HepG2 (cell line): ENCODE results near the gene ITIH3. TPM values are rescaled to one million over a fixed set of nuclear protein-coding genes. Genes with fewer than 3 reads are reported as not detected.

Experiments used
- ATF1 ChIP-seq: IDR thresholded peaks from 2 replicates; pipeline ENCODE4 v1.6.1; 2016; ENCODE audit warnings: mild to moderate bottlenecking, control low read depth
- CREM ChIP-seq, 2 experiments: sonication (generic) in 1 of 2; formaldehyde crosslinking in 1 of 2; IDR thresholded peaks; 2 replicates each; pipeline versions ENCODE4 v1.4.0 to v1.6.1; 2016 to 2020; ENCODE audit warnings: antibody characterized with exemption in 1 of 2, mild to moderate bottlenecking in 1 of 2, missing genetic modification reagents in 1 of 2
- FOXK1 ChIP-seq: sonication (generic); formaldehyde crosslinking; IDR thresholded peaks from 2 replicates; pipeline ENCODE4 v1.4.0; 2020; ENCODE audit warnings: low read depth, missing genetic modification reagents, borderline replicate concordance
- GLI4 ChIP-seq: sonication (generic); formaldehyde crosslinking; IDR thresholded peaks from 2 replicates; pipeline ENCODE4 v1.5.1; 2020; ENCODE audit warnings: missing genetic modification reagents, mild to moderate bottlenecking, moderate library complexity, borderline replicate concordance
- HDAC1 ChIP-seq: sonication (generic); formaldehyde crosslinking; IDR thresholded peaks from 2 replicates; pipeline ENCODE4 v1.5.1; 2020; ENCODE audit warnings: mild to moderate bottlenecking, missing genetic modification reagents
- HNF4G ChIP-seq, 2 experiments: sonication (generic) in 1 of 2; formaldehyde crosslinking in 1 of 2; IDR thresholded peaks; 2 replicates each; pipeline versions ENCODE4 v1.4.0 to v1.6.1; 2011 to 2020; ENCODE audit warnings: borderline replicate concordance in 2 of 2, low read depth in 2 of 2, mild to moderate bottlenecking in 2 of 2, low read length in 1 of 2, missing genetic modification reagents in 1 of 2, moderate library complexity in 1 of 2
- HOXA9 ChIP-seq: sonication (generic); formaldehyde crosslinking; IDR thresholded peaks from 2 replicates; pipeline ENCODE4 v1.8.1; 2022; ENCODE audit warnings: missing genetic modification reagents, mild to moderate bottlenecking, moderate library complexity, borderline replicate concordance
- KDM6A ChIP-seq: IDR thresholded peaks from 2 replicates; pipeline ENCODE4 v1.6.1; 2016; ENCODE audit warnings: low read depth
- MEIS2 ChIP-seq: sonication (generic); formaldehyde crosslinking; IDR thresholded peaks from 2 replicates; pipeline ENCODE4 v1.9.0; 2021; ENCODE audit warnings: mild to moderate bottlenecking, missing genetic modification reagents
- NR2F6 ChIP-seq, 2 experiments: IDR thresholded peaks; 2 replicates each; pipeline ENCODE4 v1.6.1; 2016; ENCODE audit warnings: antibody characterized with exemption in 1 of 2, mild to moderate bottlenecking in 1 of 2
- RARG ChIP-seq: sonication (generic); formaldehyde crosslinking; IDR thresholded peaks from 2 replicates; pipeline ENCODE4 v1.4.0; 2020; ENCODE audit warnings: low read depth, mild to moderate bottlenecking, missing genetic modification reagents
- RXRA ChIP-seq: sonication (generic); formaldehyde crosslinking; IDR thresholded peaks from 2 replicates; pipeline ENCODE4 v1.5.1; 2020; ENCODE audit warnings: missing genetic modification reagents
- SIN3A ChIP-seq: IDR thresholded peaks from 2 replicates; pipeline ENCODE4 v1.6.1; 2011; ENCODE audit warnings: low read depth, mild to moderate bottlenecking, control low read depth, low read length, borderline replicate concordance
- SMAD9 ChIP-seq: sonication (generic); formaldehyde crosslinking; IDR thresholded peaks from 2 replicates; pipeline ENCODE4 v1.5.1; 2020; ENCODE audit warnings: mild to moderate bottlenecking, missing genetic modification reagents
- ZKSCAN8 ChIP-seq: IDR thresholded peaks from 2 replicates; pipeline ENCODE4 v1.6.1; 2016; ENCODE audit warnings: borderline replicate concordance, missing genetic modification reagents, missing compliant biosample characterization
- ZMAT3 ChIP-seq: sonication (generic); formaldehyde crosslinking; conservative IDR thresholded peaks from 2 replicates; pipeline ENCODE4 v1.7.0; 2021; ENCODE audit warnings: missing genetic modification reagents
- ZNF143 ChIP-seq: sonication (generic); formaldehyde crosslinking; IDR thresholded peaks from 2 replicates; pipeline ENCODE4 v1.4.0; 2020; ENCODE audit warnings: missing genetic modification reagents
- ZNF180 ChIP-seq: sonication (generic); formaldehyde crosslinking; IDR thresholded peaks from 2 replicates; pipeline ENCODE4 v1.4.0; 2020; ENCODE audit warnings: low read depth, missing genetic modification reagents, borderline replicate concordance
- ZNF256 ChIP-seq: sonication (generic); formaldehyde crosslinking; conservative IDR thresholded peaks from 2 replicates; pipeline ENCODE4 v1.4.0; 2020; ENCODE audit warnings: missing genetic modification reagents
- ZNF333 ChIP-seq: sonication (generic); formaldehyde crosslinking; IDR thresholded peaks from 2 replicates; pipeline ENCODE4 v1.4.0; 2020; ENCODE audit warnings: mild to moderate bottlenecking, missing genetic modification reagents, borderline replicate concordance
- ZNF382 ChIP-seq: sonication (generic); formaldehyde crosslinking; IDR thresholded peaks from 2 replicates; pipeline ENCODE4 v1.5.0; 2020; ENCODE audit warnings: missing genetic modification reagents, mild to moderate bottlenecking, borderline replicate concordance
- ZNF570 ChIP-seq: sonication (generic); formaldehyde crosslinking; IDR thresholded peaks from 2 replicates; pipeline ENCODE4 v1.4.0; 2020; ENCODE audit warnings: mild to moderate bottlenecking, missing genetic modification reagents, borderline replicate concordance
- ZNF670 ChIP-seq: sonication (generic); formaldehyde crosslinking; IDR thresholded peaks from 2 replicates; pipeline ENCODE4 v1.8.0; 2022; ENCODE audit warnings: mild to moderate bottlenecking, missing genetic modification reagents, borderline replicate concordance
- ZNF746 ChIP-seq: sonication (generic); formaldehyde crosslinking; IDR thresholded peaks from 2 replicates; pipeline ENCODE4 v1.8.0; 2022; ENCODE audit warnings: mild to moderate bottlenecking, missing genetic modification reagents
- ZNF775 ChIP-seq: sonication (generic); formaldehyde crosslinking; IDR thresholded peaks from 2 replicates; pipeline ENCODE4 v1.4.0; 2020; ENCODE audit warnings: missing genetic modification reagents, mild to moderate bottlenecking, moderate library complexity, borderline replicate concordance
- polyA plus RNA-seq, 8 experiments: library from polyadenylated mRNA; depleted of rRNA in 3 of 8; stranded (reverse) in 7 of 8; unstranded in 1 of 8; fragments of >200 nt; fragmentation: Illumina TruSeq in 4 of 8; extraction: Trizol in 4 of 8; gene quantifications; 2 replicates each; pipeline versions ENCODE4 v1.2.1 to v1.2.3, GENCODE V29; 2011 to 2016; ENCODE audit warnings: low read depth in 4 of 8, missing spikeins in 1 of 8, mixed read lengths in 1 of 8; ENCODE audit not compliant: insufficient read depth in 1 of 8
- total RNA-seq, 5 experiments: library from RNA; depleted of rRNA; stranded (reverse); fragments of >200 nt; fragmentation: Illumina TruSeq; extraction: Trizol; gene quantifications; 2 replicates each; pipeline ENCODE4 v1.2.3, GENCODE V29; 2016; ENCODE audit warnings: low read depth in 1 of 5
- TF ChIP-seq, protein P1 (sequence below): sonication (generic); formaldehyde crosslinking; IDR thresholded peaks from 2 replicates; pipeline ENCODE4 v1.4.0; 2020; ENCODE audit warnings: missing genetic modification reagents, borderline replicate concordance
- TF ChIP-seq, protein P2 (sequence below): IDR thresholded peaks from 2 replicates; pipeline ENCODE4 v1.6.1; 2016
- TF ChIP-seq, protein P3 (sequence below): sonication (generic); formaldehyde crosslinking; IDR thresholded peaks from 2 replicates; pipeline ENCODE4 v1.4.0; 2020; ENCODE audit warnings: missing genetic modification reagents
- TF ChIP-seq, protein P4 (sequence below): IDR thresholded peaks from 2 replicates; pipeline ENCODE4 v1.6.1; 2012; ENCODE audit warnings: inconsistent platforms

ITIH3 gene
- total and polyA plus RNA-seq, 2 of the 13 experiments (the other 11 are each of a cell fraction or from before 2014, with no cell fraction given) = 105 to 632 TPM

DNA sequence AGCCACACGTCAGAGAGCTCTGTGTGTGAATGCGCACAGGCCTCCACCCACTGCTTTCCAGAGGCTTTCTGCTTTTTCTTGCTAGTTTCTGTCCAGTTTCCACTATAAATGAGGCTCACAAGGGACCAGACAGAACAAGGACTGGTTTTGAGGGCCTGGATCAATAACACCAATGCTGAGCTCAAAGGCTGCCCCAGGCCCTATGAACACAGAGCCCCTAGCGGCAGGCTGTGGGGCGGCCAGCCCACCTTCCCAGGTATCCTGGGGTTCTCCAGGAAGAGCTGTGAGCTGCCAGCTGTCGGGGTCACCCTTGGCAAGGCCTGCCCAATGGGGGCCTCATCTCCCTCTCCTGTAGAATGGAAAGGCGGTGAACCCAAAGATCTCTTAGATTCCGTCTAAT, 2.2 kb upstream of the ITIH3 start (continued):
- TF ChIP-seq, protein P1, sequence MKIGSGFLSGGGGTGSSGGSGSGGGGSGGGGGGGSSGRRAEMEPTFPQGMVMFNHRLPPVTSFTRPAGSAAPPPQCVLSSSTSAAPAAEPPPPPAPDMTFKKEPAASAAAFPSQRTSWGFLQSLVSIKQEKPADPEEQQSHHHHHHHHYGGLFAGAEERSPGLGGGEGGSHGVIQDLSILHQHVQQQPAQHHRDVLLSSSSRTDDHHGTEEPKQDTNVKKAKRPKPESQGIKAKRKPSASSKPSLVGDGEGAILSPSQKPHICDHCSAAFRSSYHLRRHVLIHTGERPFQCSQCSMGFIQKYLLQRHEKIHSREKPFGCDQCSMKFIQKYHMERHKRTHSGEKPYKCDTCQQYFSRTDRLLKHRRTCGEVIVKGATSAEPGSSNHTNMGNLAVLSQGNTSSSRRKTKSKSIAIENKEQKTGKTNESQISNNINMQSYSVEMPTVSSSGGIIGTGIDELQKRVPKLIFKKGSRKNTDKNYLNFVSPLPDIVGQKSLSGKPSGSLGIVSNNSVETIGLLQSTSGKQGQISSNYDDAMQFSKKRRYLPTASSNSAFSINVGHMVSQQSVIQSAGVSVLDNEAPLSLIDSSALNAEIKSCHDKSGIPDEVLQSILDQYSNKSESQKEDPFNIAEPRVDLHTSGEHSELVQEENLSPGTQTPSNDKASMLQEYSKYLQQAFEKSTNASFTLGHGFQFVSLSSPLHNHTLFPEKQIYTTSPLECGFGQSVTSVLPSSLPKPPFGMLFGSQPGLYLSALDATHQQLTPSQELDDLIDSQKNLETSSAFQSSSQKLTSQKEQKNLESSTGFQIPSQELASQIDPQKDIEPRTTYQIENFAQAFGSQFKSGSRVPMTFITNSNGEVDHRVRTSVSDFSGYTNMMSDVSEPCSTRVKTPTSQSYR = no peak
- TF ChIP-seq GLI4 (CRISPR knock-in tag) (no peak), ZNF746 (no peak), SMAD9 (no peak), HDAC1 (CRISPR knock-in tag) (0 out of 2 replicates have a peak, but pooled peaks have one; percentile 26), ZNF570 (no peak), MEIS2 (CRISPR knock-in tag) (no peak), HOXA9 (CRISPR knock-in tag) (no peak), HNF4G (IDR thresholded peaks at IDR 0.05; ENCODE audit: borderline replicate concordance, low read depth, low read length) (peak; percentile 36; the same call in 1 of the 2 replicates), HNF4G (CRISPR knock-in tag; IDR thresholded peaks at IDR 0.05; ENCODE audit: borderline replicate concordance, low read depth) (no peak), ATF1 (CRISPR knock-in tag) (no peak), ZMAT3 (CRISPR knock-in tag) (no peak), SIN3A (no peak), ZNF180 (CRISPR knock-in tag) (no peak), ZNF333 (no peak), CREM (IDR thresholded peaks at IDR 0.05) (no peak), CREM (CRISPR knock-in tag; IDR thresholded peaks at IDR 0.05) (no peak), ZNF143 (CRISPR knock-in tag) (peak; percentile 23; the same call in 1 of the 2 replicates), ZNF670 (CRISPR knock-in tag) (no peak), FOXK1 (CRISPR knock-in tag) (no peak), ZNF775 (CRISPR knock-in tag) (no peak), ZNF382 (no peak), RARG (CRISPR knock-in tag) (no peak), KDM6A (CRISPR knock-in tag) (no peak), ZKSCAN8 (no peak), NR2F6 (IDR thresholded peaks at IDR 0.05) (no peak), NR2F6 (CRISPR knock-in tag; IDR thresholded peaks at IDR 0.05) (0 out of 2 replicates have a peak, but pooled peaks have one; percentile 28), ZNF256 (no peak), RXRA (peak; percentile 65; the same call in 1 of the 2 replicates)
- TF ChIP-seq, protein P2, sequence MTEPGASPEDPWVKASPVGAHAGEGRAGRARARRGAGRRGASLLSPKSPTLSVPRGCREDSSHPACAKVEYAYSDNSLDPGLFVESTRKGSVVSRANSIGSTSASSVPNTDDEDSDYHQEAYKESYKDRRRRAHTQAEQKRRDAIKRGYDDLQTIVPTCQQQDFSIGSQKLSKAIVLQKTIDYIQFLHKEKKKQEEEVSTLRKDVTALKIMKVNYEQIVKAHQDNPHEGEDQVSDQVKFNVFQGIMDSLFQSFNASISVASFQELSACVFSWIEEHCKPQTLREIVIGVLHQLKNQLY = no peak
- TF ChIP-seq, protein P3, sequence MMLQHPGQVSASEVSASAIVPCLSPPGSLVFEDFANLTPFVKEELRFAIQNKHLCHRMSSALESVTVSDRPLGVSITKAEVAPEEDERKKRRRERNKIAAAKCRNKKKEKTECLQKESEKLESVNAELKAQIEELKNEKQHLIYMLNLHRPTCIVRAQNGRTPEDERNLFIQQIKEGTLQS (CRISPR knock-in tag) = no peak
- TF ChIP-seq, protein P4, sequence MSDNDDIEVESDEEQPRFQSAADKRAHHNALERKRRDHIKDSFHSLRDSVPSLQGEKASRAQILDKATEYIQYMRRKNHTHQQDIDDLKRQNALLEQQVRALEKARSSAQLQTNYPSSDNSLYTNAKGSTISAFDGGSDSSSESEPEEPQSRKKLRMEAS = peak; percentile 34; the same call in 1 of the 2 replicates
